ENCODE results near the gene SNAP47.

The SNAP47 gene

GRCh38 chr1:227797625-227798024 lies 62.4 kb downstream of the SNAP47 start:
- DNase-seq (ENCODE audit: low read depth in 2 of 2): no peak

DNA sequence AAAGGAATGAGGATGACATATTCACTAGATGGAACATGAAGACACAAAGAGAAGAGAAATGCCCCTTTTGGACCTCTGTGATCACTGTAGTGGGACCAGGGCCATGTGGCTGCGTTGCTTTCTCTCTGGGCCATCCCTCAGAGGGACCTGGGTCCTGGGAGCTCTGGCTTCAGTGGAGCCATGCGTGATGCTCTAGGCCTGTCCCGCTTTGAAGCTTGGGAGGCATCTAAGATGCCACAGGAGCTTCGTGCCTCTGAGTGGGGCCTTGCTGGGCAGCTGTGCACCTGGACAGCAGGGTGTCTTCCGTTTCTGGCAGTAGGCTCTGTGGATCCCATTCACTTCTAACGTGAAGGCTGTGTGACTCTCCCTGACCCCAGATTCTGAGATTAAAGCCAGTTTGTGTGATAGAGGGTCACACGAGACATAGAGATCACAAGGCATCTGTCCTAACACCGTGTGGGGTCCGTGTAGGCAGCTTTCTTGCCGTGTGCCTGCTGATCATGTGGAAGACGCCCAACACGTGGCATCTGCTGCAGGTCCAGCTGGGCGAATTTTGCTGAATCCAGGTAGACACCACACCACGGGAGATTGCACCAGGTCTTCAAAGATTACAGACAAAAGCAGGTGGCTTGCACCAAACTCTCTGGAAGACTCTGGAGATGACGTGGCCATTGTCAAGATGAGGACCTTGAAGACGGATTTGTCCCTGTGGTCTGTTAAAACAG lies 63.0 kb downstream of the SNAP47 start:
- no peak for DNase-seq (ENCODE audit: low read depth in 2 of 2)

DNA sequence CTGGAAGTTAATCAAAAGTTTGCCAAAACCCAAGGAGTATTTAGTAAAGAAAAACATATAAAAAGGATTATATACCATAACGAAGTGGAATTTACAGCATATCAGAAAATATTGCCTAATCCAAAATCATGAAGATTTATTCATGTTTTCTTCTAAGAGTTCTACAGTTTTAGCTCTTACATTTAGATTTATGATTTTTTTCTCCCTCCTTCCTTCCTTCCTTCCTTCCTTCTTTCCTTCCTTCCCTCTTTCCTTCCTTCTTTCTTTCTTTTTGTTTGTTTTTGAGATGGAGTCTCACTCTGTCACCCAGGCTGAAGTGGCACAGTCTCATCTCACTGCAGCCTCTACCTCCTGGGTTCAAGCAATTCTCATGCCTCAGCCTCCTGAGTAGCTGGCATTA lies 64.5 kb downstream of the SNAP47 start:
- no peak for DNase-seq (ENCODE audit: low read depth in 2 of 2)

DNA sequence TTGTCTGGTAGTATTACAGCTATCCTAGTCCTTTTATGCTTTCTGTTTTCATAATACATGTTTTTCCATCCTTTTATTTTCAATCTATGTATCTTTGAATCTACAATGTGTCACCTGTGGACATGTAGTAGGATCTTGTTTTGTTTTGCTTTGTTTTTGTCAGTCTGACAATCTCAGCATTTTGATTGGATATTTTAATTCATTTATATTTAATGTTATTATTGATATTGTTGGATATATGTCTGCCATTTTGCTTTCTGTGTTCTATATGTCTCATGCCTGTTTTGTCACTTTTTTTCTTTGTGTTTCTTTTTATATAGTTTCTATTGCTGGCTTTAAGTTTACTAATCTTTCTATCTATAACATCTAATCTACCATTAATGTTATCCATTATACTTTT lies 68.7 kb downstream of the SNAP47 start:
- DNase-seq (ENCODE audit: low read depth in 2 of 2): no peak

DNA sequence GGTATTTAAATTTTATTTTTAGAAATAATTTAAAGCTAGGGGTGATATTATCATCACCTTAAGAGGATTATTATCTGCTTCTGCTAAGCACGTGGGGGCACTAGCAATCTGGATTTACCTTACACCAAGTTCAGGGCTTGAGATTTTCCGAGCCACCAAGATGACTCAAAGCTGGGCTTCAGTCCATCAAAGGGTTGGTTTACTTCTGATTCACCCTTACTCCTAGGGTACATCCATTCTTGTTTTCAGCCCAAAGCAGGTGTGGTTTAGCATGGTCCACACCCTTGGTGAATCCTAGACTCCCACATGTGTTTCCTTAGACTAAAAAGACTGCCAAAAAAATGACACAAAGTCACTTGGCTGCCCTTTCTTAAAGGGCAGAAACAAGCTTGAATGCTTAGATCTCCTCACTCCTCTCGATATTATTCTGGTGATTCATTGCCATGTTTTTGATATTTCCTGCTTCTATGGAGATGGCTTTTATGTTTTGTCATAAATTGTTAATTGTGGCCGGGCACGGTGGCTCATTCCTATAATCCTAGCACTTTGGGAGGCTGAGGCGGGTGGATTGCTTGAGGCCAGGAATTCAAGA lies 70.5 kb downstream of the SNAP47 start:
- DNase-seq (ENCODE audit: low read depth in 2 of 2): peak; percentile 55 to 56

DNA sequence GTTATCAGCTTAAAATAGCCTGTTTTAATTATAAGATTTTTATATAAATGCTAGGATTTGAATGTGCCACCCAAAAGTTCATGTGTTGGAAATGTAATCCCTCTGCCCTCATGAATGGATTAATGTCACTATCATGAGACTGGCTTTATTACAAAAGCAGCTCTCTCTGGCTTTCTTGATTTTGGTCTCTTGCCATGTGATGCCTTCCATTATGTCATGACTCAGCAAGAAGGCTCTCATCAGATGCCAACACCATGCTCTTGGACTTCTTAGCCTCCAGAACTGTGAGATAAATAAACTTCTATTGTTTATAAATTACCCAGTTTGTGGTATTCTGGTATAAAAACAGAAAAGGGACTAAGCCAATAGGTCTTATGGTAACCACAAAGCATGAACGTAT lies 73.3 kb downstream of the SNAP47 start:
- no peak for DNase-seq (ENCODE audit: low read depth in 2 of 2)

GRCh38 chr1:227809026-227809425 lies 73.8 kb downstream of the SNAP47 start:
- DNase-seq (ENCODE audit: low read depth in 2 of 2): no peak

DNA sequence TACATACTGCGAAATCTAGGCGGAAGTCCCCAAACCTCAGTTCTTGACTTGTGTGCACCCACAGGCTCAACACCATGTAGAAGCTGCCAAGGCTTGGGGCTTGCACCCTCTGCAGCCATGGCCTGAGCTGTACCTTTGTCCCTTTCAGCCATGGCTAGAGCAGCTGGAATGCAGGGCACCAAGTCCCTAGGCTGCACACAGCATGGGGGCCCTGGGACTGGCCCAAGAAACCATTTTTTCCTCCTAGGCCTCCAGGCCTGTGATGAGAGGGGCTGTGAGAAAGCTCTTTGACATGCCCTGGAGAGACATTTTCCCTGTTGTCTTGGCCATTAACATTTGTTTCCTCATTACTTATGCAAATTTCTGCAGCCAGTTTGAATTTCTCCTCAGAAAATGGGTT lies 78.7 kb downstream of the SNAP47 start:
- no peak for DNase-seq (ENCODE audit: low read depth in 2 of 2)

DNA sequence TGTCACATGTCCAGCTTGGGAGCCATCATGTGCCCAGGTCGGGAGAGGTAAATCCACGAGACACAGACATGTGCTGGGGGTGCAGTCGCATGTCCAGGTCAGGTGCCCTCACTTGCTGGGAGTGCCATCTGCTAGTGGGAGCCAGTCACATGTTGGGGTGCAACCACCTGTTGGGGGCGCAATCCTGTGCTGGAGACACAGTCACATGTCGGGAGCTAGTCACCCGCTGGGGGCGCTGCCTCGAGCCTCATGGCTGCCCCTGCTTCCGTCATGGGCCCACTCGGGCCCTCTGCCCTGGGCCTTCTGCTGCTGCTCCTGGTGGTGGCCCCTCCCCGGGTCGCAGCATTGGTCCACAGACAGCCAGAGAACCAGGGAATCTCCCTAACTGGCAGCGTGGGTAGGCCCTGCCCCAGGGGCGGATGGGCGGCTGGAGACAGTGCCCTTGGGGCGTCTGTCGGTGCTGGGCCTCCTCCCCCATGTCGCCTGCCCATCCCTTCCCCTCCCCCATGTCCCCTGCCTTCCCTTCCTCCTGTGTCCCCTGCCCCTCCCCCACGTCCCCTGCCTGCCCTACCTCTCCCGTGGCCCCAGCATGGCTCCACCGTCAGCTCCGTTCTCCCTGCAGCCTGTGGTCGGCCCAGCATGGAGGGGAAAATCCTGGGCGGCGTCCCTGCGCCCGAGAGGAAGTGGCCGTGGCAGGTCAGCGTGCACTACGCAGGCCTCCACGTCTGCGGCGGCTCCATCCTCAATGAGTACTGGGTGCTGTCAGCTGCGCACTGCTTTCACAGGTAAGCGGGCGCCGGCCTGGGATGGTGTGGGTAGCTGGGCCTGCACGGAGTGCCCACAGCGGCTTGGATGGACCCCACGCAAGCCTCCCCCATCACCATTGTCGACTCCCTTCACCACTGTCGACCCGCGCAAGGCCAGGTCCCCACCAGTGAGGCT lies 80.5 kb downstream of the SNAP47 start, which contains the start of gene PRSS38:
Gene PRSS38, plus strand, starts transcription at position 208 of the 942 bp plus-strand sequence. Its CDS starts 42 bp downstream, at position 250.
- no peak for DNase-seq (ENCODE audit: low read depth in 2 of 2)

DNA sequence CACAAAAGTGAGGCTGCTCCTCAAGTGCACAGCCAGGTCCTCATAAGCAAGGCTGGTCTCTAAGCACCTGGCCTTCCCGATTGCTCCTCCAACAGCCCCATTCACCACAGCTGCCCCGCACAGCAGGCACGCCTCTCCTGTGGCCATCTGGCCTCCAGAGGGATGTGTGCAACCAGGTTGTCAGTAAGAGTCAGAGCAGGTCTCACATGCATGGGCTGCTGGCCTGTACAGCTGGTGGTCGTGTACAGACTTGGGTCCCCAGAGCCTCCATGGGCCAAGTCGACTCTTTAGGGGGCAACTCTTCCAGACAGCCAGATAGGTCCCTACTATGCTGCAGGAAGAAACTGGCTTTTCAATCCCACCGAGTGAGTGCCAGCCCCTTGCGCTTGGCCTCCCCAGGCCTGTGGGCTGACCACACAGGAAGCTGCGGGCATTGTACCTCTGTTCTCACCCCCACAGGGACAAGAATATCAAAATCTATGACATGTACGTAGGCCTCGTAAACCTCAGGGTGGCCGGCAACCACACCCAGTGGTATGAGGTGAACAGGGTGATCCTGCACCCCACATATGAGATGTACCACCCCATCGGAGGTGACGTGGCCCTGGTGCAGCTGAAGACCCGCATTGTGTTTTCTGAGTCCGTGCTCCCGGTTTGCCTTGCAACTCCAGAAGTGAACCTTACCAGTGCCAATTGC lies 81.7 kb downstream of the SNAP47 start:
- no peak for DNase-seq (ENCODE audit: low read depth in 2 of 2)

- no peak for DNase-seq (ENCODE audit: low read depth in 2 of 2)
These were observed 88.3 kb downstream of the SNAP47 start for GRCh38 chr1:227823537-227823936.

DNA sequence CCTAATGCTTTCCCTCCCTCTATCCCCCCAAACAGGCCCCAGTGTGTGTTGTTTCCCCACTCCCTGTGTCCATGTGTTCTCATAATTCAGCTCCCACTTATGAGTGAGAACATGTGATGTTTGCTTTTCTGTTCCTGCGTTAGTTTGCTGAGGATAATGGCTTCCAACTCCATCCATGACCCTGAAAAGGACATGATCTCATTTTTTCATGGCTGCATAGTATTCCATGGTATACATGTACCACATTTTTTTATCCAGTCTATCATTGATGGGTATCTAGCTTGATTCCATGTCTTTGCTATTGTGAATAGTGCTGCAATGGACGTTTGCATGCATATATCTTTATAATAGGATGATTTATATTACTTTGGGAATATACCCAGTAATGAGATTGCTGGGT lies 89.0 kb downstream of the SNAP47 start:
- no peak for DNase-seq (ENCODE audit: low read depth in 2 of 2)

- no peak for DNase-seq (ENCODE audit: low read depth in 2 of 2)
These were observed 93.6 kb downstream of the SNAP47 start for GRCh38 chr1:227828786-227829185.
